Uterus (tissue), 2 donors: Measurements from ENCODE around the gene SHOX.

Source experiments
- CTCF ChIP-seq, 4 experiments: fragments of 200-600 bp in 2 of 4; fragments of 450-650 bp in 2 of 4; sonication (generic) in 2 of 4; IDR thresholded peaks; one replicate each; pipeline ENCODE4 v1.5.1; 2016 to 2019; ENCODE audit warnings: antibody characterized with exemption in 4 of 4, mild to moderate bottlenecking in 2 of 4, moderate library complexity in 1 of 4
- POLR2A ChIP-seq, 2 donors: fragments of 450-650 bp; IDR thresholded peaks; one replicate each; pipeline ENCODE4 v1.6.1; 2016; ENCODE audit warnings: antibody characterized with exemption in 2 of 2, mild to moderate bottlenecking in 1 of 2, moderate library complexity in 1 of 2

GRCh38 chrX:649166-649565 lies 18.6 kb downstream of the SHOX start:
- TF ChIP-seq POLR2A (IDR thresholded peaks at IDR 0.05): no peak
- TF ChIP-seq CTCF (IDR thresholded peaks at IDR 0.05): no peak
